Dermis blood vessel endothelial cell (primary cell): ENCODE measurements around the gene MEGF11. TPM values are rescaled to one million over a fixed set of nuclear protein-coding genes. Genes with fewer than 3 reads are reported as not detected.

ENCODE experiments used
- DNase-seq: peaks from one replicate; pipeline ENCODE4 v3.0.0; 2010
- total RNA-seq: library from RNA; depleted of rRNA; stranded (reverse); fragments of >200 nt; gene quantifications from 2 replicates; pipeline ENCODE4 v1.2.3, GENCODE V29; 2014

Gene MEGF11
- total RNA-seq, 1 donor from 2014 or later = not detected

GRCh38 chr15:65962187-65962586, 291.4 kb downstream of the MEGF11 start:
- DNase-seq = peak; percentile 26

GRCh38 chr15:65960586-65960985, 293.0 kb downstream of the MEGF11 start:
- no peak for DNase-seq

- no peak for DNase-seq
Observed at GRCh38 chr15:65958835-65959234, 294.7 kb downstream of the MEGF11 start.

GRCh38 chr15:65957451-65957850, 296.1 kb downstream of the MEGF11 start:
- DNase-seq = no peak

- DNase-seq = no peak
Observed at GRCh38 chr15:65956899-65957298, 296.7 kb downstream of the MEGF11 start.

GRCh38 chr15:65956307-65956706, 297.2 kb downstream of the MEGF11 start:
- no peak for DNase-seq

GRCh38 chr15:65954289-65954741, 299.2 kb downstream of the MEGF11 start:
- peak; percentile 57 for DNase-seq

- no peak for DNase-seq
Observed at GRCh38 chr15:65953622-65954021, 299.9 kb downstream of the MEGF11 start.

- peak; percentile 74 for DNase-seq
Observed at GRCh38 chr15:65952391-65953053, 301.0 kb downstream of the MEGF11 start.

GRCh38 chr15:65951007-65951406, 302.5 kb downstream of the MEGF11 start:
- DNase-seq = no peak

- no peak for DNase-seq
Observed at GRCh38 chr15:65949491-65949890, 304.1 kb downstream of the MEGF11 start.

GRCh38 chr15:65949011-65949410, 304.5 kb downstream of the MEGF11 start:
- DNase-seq = no peak

GRCh38 chr15:65948383-65948782, 305.2 kb downstream of the MEGF11 start:
- DNase-seq = no peak

- no peak for DNase-seq
Observed at GRCh38 chr15:65947041-65947440, 306.5 kb downstream of the MEGF11 start.

- no peak for DNase-seq
Observed at GRCh38 chr15:65945616-65946015, 307.9 kb downstream of the MEGF11 start.

- DNase-seq = no peak
Observed at GRCh38 chr15:65944404-65944803, 309.1 kb downstream of the MEGF11 start.

GRCh38 chr15:65942436-65942835, 311.1 kb downstream of the MEGF11 start:
- DNase-seq = no peak

- peak; percentile 14 for DNase-seq
Observed at GRCh38 chr15:65940618-65940909, 313.0 kb downstream of the MEGF11 start.

GRCh38 chr15:65939901-65940617, 313.5 kb downstream of the MEGF11 start:
- DNase-seq = peak; percentile 76

GRCh38 chr15:65938604-65939003, 314.9 kb downstream of the MEGF11 start:
- DNase-seq = no peak

- DNase-seq = peak; percentile 41
Observed at GRCh38 chr15:65937476-65937875, 316.1 kb downstream of the MEGF11 start.

GRCh38 chr15:65937054-65937453, 316.5 kb downstream of the MEGF11 start:
- DNase-seq = no peak

- no peak for DNase-seq
Observed at GRCh38 chr15:65936282-65936681, 317.3 kb downstream of the MEGF11 start.

GRCh38 chr15:65935391-65935790, 318.2 kb downstream of the MEGF11 start:
- no peak for DNase-seq

- DNase-seq = no peak
Observed at GRCh38 chr15:65931221-65931620, 322.3 kb downstream of the MEGF11 start.
